SU-DHL-6 (cell line): ENCODE data around the gene ZNF740.

ENCODE experiments used
- H2AFZ ChIP-seq: fragments of 200-600 bp; sonication (generic); 2 replicates; pipeline ENCODE4 v1.6.1; 2014; ENCODE audit warnings: low read depth, mild to moderate bottlenecking, moderate library complexity, mixed read lengths, antibody characterized with exemption, low read length; ENCODE audit not compliant: severe bottlenecking
- H3F3A ChIP-seq: fragments of 200-600 bp; shearing (Covaris generic); 2 replicates; pipeline ENCODE4 v1.6.0; 2016; ENCODE audit warnings: antibody characterized with exemption, mild to moderate bottlenecking; ENCODE audit not compliant: insufficient read depth
- H3K27ac ChIP-seq: fragments of 200-600 bp; sonication (generic); 2 replicates; pipeline ENCODE4 v1.5.1; 2016; ENCODE audit warnings: low read depth, mild to moderate bottlenecking, low read length, moderate library complexity, mixed read lengths
- H3K27me3 ChIP-seq: fragments of 200-600 bp; sonication (generic), shearing (Covaris generic); 2 replicates; pipeline ENCODE4 v1.6.0; 2014; ENCODE audit warnings: mild to moderate bottlenecking, low read length
- H3K36me3 ChIP-seq: fragments of 200-600 bp; sonication (generic); 2 replicates; pipeline ENCODE4 v1.6.1; 2014; ENCODE audit warnings: mild to moderate bottlenecking, low read length, mixed read lengths
- H3K4me2 ChIP-seq: fragments of 300-600, 200-600 bp; shearing (Covaris generic), sonication (generic); 2 replicates; pipeline ENCODE4 v1.6.0; 2014; ENCODE audit warnings: low read length, low read depth, mild to moderate bottlenecking; ENCODE audit not compliant: poor library complexity, severe bottlenecking
- H3K4me3 ChIP-seq: fragments of 200-600 bp; sonication (generic); 2 replicates; pipeline ENCODE4 v1.5.1; 2014; ENCODE audit warnings: antibody characterized with exemption, low read length, mild to moderate bottlenecking, mixed read lengths; ENCODE audit not compliant: insufficient read depth, poor library complexity, severe bottlenecking
- H3K79me2 ChIP-seq: fragments of 200-600 bp; sonication (generic); 2 replicates; pipeline ENCODE4 v1.6.1; 2014; ENCODE audit warnings: mild to moderate bottlenecking, low read length, moderate library complexity; ENCODE audit not compliant: insufficient read depth
- H3K9ac ChIP-seq: fragments of 200-600 bp; sonication (generic); 2 replicates; pipeline ENCODE4 v1.7.0; 2014; ENCODE audit warnings: mild to moderate bottlenecking, low read length
- H3K9me2 ChIP-seq: fragments of 200-600 bp; sonication (generic); replicated peaks from 2 replicates; pipeline ENCODE4 v1.6.1; 2014; ENCODE audit warnings: low read length; ENCODE audit not compliant: insufficient read depth
- H3K9me3 ChIP-seq: fragments of 200-600 bp; sonication (generic); 2 replicates; pipeline ENCODE4 v1.6.1; 2014; ENCODE audit warnings: low read length, mixed read lengths; ENCODE audit not compliant: insufficient read depth
- H4K20me1 ChIP-seq: fragments of 200-600 bp; sonication (generic); 2 replicates; pipeline ENCODE4 v1.6.1; 2014; ENCODE audit warnings: low read depth, mild to moderate bottlenecking, antibody characterized with exemption, low read length, moderate library complexity, mixed read lengths
- EZH2phosphoT487 ChIP-seq: fragments of 200-600 bp; sonication (generic), shearing (Covaris generic); conservative IDR thresholded peaks from 2 replicates; pipeline ENCODE4 v1.6.1; 2018; ENCODE audit warnings: mild to moderate bottlenecking, antibody characterized with exemption, low read length, moderate library complexity, mixed read lengths
- TF ChIP-seq, protein P1 (sequence below): fragments of 200-600 bp; sonication (generic); IDR thresholded peaks from one replicate; pipeline ENCODE4 v1.5.1; 2017; ENCODE audit warnings: antibody characterized with exemption, mild to moderate bottlenecking, low read length, moderate library complexity; ENCODE audit not compliant: insufficient read depth, poor library complexity, severe bottlenecking

The ZNF740 gene

DNA sequence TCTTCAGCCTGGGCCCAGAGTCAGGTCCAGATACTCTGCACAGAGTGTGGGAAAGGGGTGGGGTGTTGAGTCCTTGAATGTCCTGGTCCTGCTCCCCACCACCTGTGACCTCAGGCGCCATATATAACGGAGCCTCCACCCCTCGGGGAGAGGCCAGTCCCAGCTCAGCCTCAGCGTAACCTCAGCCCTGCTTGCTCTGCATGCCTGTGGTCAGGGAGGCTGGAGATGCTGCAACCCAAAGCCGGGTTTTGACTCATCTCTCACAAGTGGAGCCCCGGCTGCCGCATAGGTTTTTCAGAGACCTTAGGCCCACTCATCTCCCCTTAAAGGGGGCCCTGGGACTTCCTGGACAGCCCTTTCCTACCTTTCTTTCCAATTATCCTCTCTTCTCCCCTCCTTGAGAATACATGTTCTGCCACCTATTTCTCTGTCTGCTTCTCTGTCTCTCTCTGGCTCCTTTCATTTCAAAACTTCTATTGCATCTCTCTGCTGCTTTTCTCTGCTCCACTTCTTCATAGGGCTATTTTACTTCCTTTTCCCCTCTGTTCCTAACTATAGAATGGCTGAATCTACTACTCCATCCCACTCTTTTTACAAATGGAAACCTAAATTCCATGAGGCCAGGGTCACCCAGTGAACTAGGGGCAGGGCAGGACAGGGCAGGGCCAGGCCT is 25.4 kb downstream of the ZNF740 start:
- no peak for TF ChIP-seq EZH2phosphoT487
- TF ChIP-seq, protein P1, sequence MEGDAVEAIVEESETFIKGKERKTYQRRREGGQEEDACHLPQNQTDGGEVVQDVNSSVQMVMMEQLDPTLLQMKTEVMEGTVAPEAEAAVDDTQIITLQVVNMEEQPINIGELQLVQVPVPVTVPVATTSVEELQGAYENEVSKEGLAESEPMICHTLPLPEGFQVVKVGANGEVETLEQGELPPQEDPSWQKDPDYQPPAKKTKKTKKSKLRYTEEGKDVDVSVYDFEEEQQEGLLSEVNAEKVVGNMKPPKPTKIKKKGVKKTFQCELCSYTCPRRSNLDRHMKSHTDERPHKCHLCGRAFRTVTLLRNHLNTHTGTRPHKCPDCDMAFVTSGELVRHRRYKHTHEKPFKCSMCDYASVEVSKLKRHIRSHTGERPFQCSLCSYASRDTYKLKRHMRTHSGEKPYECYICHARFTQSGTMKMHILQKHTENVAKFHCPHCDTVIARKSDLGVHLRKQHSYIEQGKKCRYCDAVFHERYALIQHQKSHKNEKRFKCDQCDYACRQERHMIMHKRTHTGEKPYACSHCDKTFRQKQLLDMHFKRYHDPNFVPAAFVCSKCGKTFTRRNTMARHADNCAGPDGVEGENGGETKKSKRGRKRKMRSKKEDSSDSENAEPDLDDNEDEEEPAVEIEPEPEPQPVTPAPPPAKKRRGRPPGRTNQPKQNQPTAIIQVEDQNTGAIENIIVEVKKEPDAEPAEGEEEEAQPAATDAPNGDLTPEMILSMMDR = no peak
- Histone ChIP-seq H2AFZ (no peak overlapping the region), H3K4me2 (peak overlapping the region; percentile 97), H4K20me1 (no peaks in the 10 kb centered on the region), H3K4me3 (peak overlapping the region; percentile 85), H3F3A (peaks cover 50% of the 10 kb centered on the region), H3K27ac (peak overlapping the region; percentile 85), H3K9me3 (no peaks in the 10 kb centered on the region), H3K79me2 (peaks cover 54% of the 10 kb centered on the region), H3K9me2 (no peaks in the 10 kb centered on the region), H3K9ac (peak overlapping the region; percentile 81), H3K36me3 (no peaks in the 10 kb centered on the region), H3K27me3 (no peaks in the 10 kb centered on the region)

DNA sequence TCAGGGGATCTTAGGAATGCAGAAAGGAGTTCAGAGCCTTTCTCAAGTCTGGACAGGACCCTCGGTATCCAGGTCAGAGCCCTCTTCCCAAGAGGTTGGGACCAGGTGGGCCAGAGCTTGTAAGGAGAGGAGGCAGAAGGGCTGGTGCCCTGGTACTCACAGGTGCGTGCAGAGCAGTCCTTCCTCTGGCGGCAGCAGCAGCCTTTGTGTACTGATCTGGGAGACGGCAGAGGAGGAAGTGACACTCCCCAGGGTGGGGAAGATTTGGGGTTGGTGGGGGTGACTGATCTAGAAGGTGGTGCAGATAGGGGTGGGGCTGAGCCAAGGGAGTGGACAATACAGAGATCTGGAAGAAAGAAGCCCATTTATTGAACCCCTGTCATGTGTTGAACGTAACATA is 26.5 kb downstream of the ZNF740 start, which contains the start of gene ITGB7:
ITGB7 (minus strand) TSS at position 210 of the 400 bp plus-strand sequence. CDS start 6,808 bp downstream, outside the sequence.
- peak within 1 kb of the TSS; percentile 85 for H3K4me3 ChIP-seq
- H3K9me3 ChIP-seq = no peaks in the 10 kb centered on the region
- peak within 1 kb of the TSS; percentile 85 for H3K27ac ChIP-seq
- H4K20me1 ChIP-seq = no peaks in the 10 kb centered on the region
- peak within 1 kb of the TSS; percentile 81 for H3K9ac ChIP-seq
- no peaks in the 10 kb centered on the region for H3K27me3 ChIP-seq
- H3K36me3 ChIP-seq = no peaks in the 10 kb centered on the region
- no peaks in the 10 kb centered on the region for H3K9me2 ChIP-seq
- no peak within 1 kb of the TSS for H2AFZ ChIP-seq
- peaks cover 47% of the 10 kb centered on the region for H3K79me2 ChIP-seq
- H3F3A ChIP-seq = peaks cover 40% of the 10 kb centered on the region
- TF ChIP-seq EZH2phosphoT487 = no peak
- TF ChIP-seq, protein P1 = no peak
- peak within 1 kb of the TSS; percentile 97 for H3K4me2 ChIP-seq

GRCh38 chr12:53208435-53208834 is 27.9 kb downstream of the ZNF740 start:
- no peaks in the 10 kb centered on the region for H3K9me2 ChIP-seq
- H3K36me3 ChIP-seq = no peaks in the 10 kb centered on the region
- peak overlapping the region; percentile 63 for H3K4me2 ChIP-seq
- H3K9me3 ChIP-seq = no peaks in the 10 kb centered on the region
- H2AFZ ChIP-seq = no peak overlapping the region
- no peaks in the 10 kb centered on the region for H3K27me3 ChIP-seq
- H3K79me2 ChIP-seq = peaks cover 35% of the 10 kb centered on the region
- H4K20me1 ChIP-seq = no peaks in the 10 kb centered on the region
- peak overlapping the region; percentile 69 for H3K27ac ChIP-seq
- H3F3A ChIP-seq = peaks cover 37% of the 10 kb centered on the region
- H3K4me3 ChIP-seq = no peak overlapping the region
- TF ChIP-seq, protein P1 = no peak
- no peak for TF ChIP-seq EZH2phosphoT487
- H3K9ac ChIP-seq = peak overlapping the region; percentile 46; the same call in 1 of the 2 replicates
